CD4-positive, CD25-positive, alpha-beta regulatory T cell (primary cell): ENCODE data around the gene KIF24. TPM values are rescaled to one million over a fixed set of nuclear protein-coding genes. Genes with fewer than 3 reads are reported as not detected.
"Not testable (repeated sequence)": the region's sequence is repeated elsewhere in the genome, so short reads cannot be mapped to it uniquely, and the experiment has no call there.

Experiments used
- ATAC-seq, 2 donors: fragments of 150-1000 bp; cut with Tn5 transposase; one replicate each; pipeline ENCODE4 v1.10.0; 2021; ENCODE audit warnings: low read depth in 2 of 2, moderate number of reproducible peaks in 2 of 2, moderate library complexity in 1 of 2
- DNase-seq, 3 donors: peaks; one replicate each; pipeline versions ENCODE4 v3.0.0 to v3.0.0-alpha.2; 2012 to 2022; ENCODE audit warnings: mixed read lengths in 1 of 3
- H3K27ac ChIP-seq: one replicate; pipeline ENCODE4 v1.7.0; 2013; ENCODE audit warnings: mild to moderate bottlenecking, low read length; ENCODE audit not compliant: insufficient read depth, poor library complexity, severe bottlenecking
- H3K27me3 ChIP-seq: one replicate; pipeline ENCODE4 v1.7.0; 2013; ENCODE audit warnings: low read length; ENCODE audit not compliant: control insufficient read depth, insufficient read depth
- H3K36me3 ChIP-seq: one replicate; pipeline ENCODE4 v1.7.0; 2013; ENCODE audit warnings: mild to moderate bottlenecking, low read length, moderate library complexity; ENCODE audit not compliant: control insufficient read depth, insufficient read depth
- H3K4me1 ChIP-seq: 2 replicates; pipeline ENCODE4 v1.7.0; 2013; ENCODE audit warnings: mild to moderate bottlenecking, low read length; ENCODE audit not compliant: insufficient read depth, control insufficient read depth, poor library complexity, severe bottlenecking
- H3K4me3 ChIP-seq: one replicate; pipeline ENCODE4 v1.7.0; 2013; ENCODE audit warnings: low read depth, mild to moderate bottlenecking, low read length, moderate library complexity
- H3K9me3 ChIP-seq, 2 experiments: 1 replicate in 1 of 2; 2 replicates in 1 of 2; pipeline ENCODE4 v1.7.0; 2013; ENCODE audit warnings: low read length in 2 of 2, mild to moderate bottlenecking in 1 of 2, moderate library complexity in 1 of 2; ENCODE audit not compliant: control insufficient read depth in 2 of 2
- H3K27ac Mint-ChIP-seq, 3 donors: one replicate each; pipeline ENCODE4 v1.8.0; 2020 to 2022; ENCODE audit warnings: mild to moderate bottlenecking in 3 of 3, mixed read lengths in 3 of 3, moderate library complexity in 2 of 3
- H3K27me3 Mint-ChIP-seq: one replicate; pipeline ENCODE4 v1.8.0; 2022; ENCODE audit warnings: mild to moderate bottlenecking, mixed read lengths
- H3K36me3 Mint-ChIP-seq: one replicate; pipeline ENCODE4 v1.8.0; 2020; ENCODE audit warnings: mixed read lengths
- H3K4me1 Mint-ChIP-seq, 4 donors: one replicate each; pipeline ENCODE4 v1.8.0; 2020 to 2022; ENCODE audit warnings: mixed read lengths in 4 of 4, mild to moderate bottlenecking in 1 of 4
- H3K4me3 Mint-ChIP-seq, 4 donors: one replicate each; pipeline ENCODE4 v1.8.0; 2020 to 2022; ENCODE audit warnings: mild to moderate bottlenecking in 4 of 4, mixed read lengths in 4 of 4, moderate library complexity in 3 of 4
- H3K9me3 Mint-ChIP-seq, 7 donors: one replicate each; pipeline ENCODE4 v1.8.0; 2020 to 2022; ENCODE audit warnings: mixed read lengths in 7 of 7, mild to moderate bottlenecking in 3 of 7, moderate library complexity in 2 of 7
- polyA plus RNA-seq, 4 donors: library from polyadenylated mRNA; unstranded; fragments of 300-500 nt; fragmentation: Illumina TruSeq; gene quantifications; one replicate each; pipeline ENCODE4 v1.2.3, GENCODE V29; 2021
- total RNA-seq: library from RNA; stranded (reverse); gene quantifications from one replicate; pipeline ENCODE4 v1.2.3, GENCODE V29; 2022

The KIF24 gene
- total and polyA plus RNA-seq, 5 donors from 2014 or later, result 0.21 to 0.25 TPM; not detected in 3

DNA sequence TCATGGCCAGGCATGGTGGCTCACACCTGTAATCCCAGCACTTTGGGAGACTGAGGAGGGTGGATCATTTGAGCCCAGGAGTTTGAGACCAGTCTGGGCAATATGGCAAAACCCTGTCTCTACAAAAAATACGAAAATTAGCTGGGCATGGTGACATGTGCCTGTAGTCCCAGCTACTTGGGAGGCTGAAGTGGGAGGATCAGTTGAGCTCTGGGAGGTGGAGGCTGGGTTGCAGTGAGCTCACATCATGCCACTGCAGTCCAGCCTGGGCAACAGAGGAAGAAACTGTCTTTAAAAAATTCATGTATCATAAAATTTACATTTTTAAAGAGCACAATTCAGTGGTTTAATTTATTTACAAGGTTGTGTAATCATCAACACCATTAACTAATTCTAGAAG, 23.9 kb upstream of the KIF24 start:
- not testable (repeated sequence) for H3K4me1 Mint-ChIP-seq, H3K4me3 Mint-ChIP-seq, DNase-seq, H3K27ac ChIP-seq, H3K36me3 ChIP-seq, H3K27ac Mint-ChIP-seq, H3K4me1 ChIP-seq, H3K27me3 Mint-ChIP-seq, H3K27me3 ChIP-seq, ATAC-seq, H3K4me3 ChIP-seq
- peaks cover 20% of the 10 kb centered on the region for H3K36me3 Mint-ChIP-seq
- H3K9me3 Mint-ChIP-seq, result peaks cover 2 to 14% (median 10%) of the 10 kb centered on the region in 7 donors
- H3K9me3 ChIP-seq, result peaks cover 2 to 10% of the 10 kb centered on the region in 2 experiments

DNA sequence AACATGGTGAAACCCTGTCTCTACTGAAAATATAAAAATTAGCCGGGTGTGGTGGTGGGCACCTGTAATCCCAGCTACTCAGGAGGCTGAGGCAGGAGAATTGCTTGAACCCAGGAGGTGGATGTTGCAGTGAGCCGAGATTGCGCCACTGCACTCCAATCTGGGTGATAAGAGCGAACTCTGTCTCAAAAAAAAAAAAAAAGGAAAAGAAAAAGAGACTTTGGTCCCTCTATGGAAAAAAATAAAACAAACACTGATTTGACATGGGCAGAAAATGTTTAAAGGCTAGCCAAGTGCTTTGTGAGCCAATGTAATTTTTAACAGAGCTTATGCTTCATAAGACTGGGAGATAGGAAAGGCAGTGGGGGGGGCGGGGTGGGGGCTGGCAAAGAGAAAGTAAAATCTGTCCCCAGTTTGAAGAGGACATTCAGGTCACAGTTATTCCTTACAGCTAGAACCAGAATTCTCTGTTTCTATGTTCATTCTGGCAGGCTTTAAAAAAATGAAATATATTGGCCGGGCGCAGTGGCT, 23.1 kb upstream of the KIF24 start:
- H3K27me3 Mint-ChIP-seq, H3K36me3 ChIP-seq, H3K4me1 Mint-ChIP-seq, H3K27ac Mint-ChIP-seq, H3K4me3 ChIP-seq, H3K27me3 ChIP-seq, H3K4me1 ChIP-seq, H3K27ac ChIP-seq, DNase-seq, ATAC-seq, H3K4me3 Mint-ChIP-seq: not testable (repeated sequence)
- peaks cover 2 to 10% of the 10 kb centered on the region in 2 experiments for H3K9me3 ChIP-seq
- H3K9me3 Mint-ChIP-seq, result peaks cover 2 to 13% (median 5%) of the 10 kb centered on the region in 7 donors
- H3K36me3 Mint-ChIP-seq, result peaks cover 19% of the 10 kb centered on the region

DNA sequence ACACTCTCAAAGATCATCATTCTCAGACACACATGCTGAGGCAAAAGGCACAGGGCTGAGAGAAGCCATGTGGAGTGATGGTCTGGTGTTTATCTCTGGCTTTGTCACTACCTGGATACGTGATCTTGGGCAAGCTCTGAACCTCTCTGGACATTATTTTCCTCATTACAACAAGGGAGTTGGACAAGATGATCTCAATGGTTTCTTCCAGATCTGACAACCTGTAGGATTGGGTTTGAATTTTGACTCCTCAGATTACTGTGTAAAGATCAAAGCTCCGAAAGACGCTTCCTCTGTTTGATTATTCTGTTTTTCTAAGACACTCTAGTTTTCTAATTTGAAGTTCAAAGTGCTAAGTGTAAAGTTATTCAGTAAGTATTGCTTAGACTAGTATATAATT, 20.3 kb upstream of the KIF24 start:
- Histone ChIP-seq H3K4me3 (no peak overlapping the region), H3K4me1 (no peaks in the 10 kb centered on the region), H3K36me3 (no peaks in the 10 kb centered on the region), H3K9me3 (no peaks in the 10 kb centered on the region), H3K27me3 (no peaks in the 10 kb centered on the region), H3K27ac (no peak overlapping the region)
- H3K27me3 Mint-ChIP-seq, result no peaks in the 10 kb centered on the region
- H3K4me1 Mint-ChIP-seq, result no peaks in the 10 kb centered on the region
- ATAC-seq, result no peak
- H3K4me3 Mint-ChIP-seq, result no peak overlapping the region
- peaks cover 20% of the 10 kb centered on the region for H3K36me3 Mint-ChIP-seq
- no peak for DNase-seq
- H3K9me3 Mint-ChIP-seq, result peaks cover 0 to 1% (median 0%) of the 10 kb centered on the region in 7 donors
- no peak overlapping the region for H3K27ac Mint-ChIP-seq

DNA sequence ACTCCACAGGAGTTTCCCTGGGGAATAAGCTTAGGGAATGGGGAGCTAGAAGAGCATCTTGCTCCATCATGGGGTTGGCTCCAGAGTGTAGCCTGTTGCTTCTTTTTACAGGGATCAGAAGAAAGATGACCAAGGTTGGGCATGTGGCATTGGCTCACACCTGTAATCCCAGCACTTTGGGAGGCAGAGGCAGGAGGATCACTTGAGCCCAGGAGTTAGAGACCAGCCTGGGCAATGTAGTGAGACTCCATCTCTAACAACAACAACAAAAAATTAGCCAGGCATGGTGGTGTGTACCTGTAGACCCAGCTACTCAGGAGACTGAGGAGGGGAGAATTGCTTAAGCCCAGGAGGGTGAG, 18.7 kb upstream of the KIF24 start:
- Histone ChIP-seq H3K27ac (no peak overlapping the region), H3K4me3 (no peak overlapping the region), H3K36me3 (peaks cover 11% of the 10 kb centered on the region), H3K27me3 (no peaks in the 10 kb centered on the region), H3K4me1 (no peaks in the 10 kb centered on the region), H3K9me3 (no peaks in the 10 kb centered on the region)
- no peak for DNase-seq
- no peak for ATAC-seq
- Mint-ChIP-seq H3K27ac (no peak overlapping the region), H3K4me3 (no peak overlapping the region), H3K36me3 (peaks cover 20% of the 10 kb centered on the region), H3K27me3 (no peaks in the 10 kb centered on the region), H3K9me3 (peaks cover 0 to 1% (median 0%) of the 10 kb centered on the region in 7 donors), H3K4me1 (no peaks in the 10 kb centered on the region)

DNA sequence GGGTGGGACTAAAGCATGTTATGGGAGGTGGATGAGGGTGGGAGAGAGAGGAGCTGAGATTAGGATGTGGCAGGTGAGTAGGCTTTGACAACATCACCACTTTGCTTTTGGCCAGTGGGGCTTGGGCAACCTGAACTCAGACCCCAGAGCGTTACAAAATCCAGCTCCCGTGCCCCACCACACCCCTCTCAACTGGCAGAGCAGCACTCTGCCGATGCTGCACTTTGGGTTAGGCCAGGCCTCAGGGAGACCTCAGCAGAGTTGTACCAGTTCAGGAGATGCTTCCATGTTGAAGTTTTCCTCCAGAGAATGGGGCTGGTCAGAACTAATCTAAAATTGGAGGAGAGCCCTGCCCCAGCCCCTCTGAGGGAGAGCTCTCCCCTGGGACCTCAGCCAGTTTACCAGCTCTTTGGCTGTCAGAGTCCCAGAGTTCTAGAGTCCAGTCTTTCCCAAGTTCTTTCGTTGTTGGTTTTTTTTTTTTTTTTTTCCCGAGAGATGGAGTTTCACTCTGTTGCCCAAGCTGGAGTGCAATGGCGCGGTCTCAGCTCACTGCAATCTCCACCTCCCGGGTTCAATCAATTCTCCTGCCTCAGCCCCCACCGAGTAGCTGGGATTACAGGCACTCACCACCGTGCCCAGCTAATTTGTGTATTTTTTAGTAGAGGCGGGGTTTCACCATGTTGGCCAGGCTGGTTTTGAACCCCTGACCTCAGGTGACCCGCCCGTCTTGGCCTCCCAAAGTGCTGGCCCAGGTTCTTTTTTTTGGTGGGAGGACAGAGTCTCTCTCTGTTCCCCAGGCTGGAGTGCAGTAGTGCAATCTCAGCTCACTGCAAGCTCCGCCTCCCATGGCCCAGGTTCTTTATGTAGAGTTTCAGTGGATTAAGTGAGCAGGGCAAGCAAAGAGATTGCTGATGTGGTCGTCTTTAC, 18.1 kb upstream of the KIF24 start:
- no peak overlapping the region for H3K4me3 ChIP-seq
- no peaks in the 10 kb centered on the region for H3K27me3 ChIP-seq
- H3K4me1 ChIP-seq, result no peaks in the 10 kb centered on the region
- H3K36me3 Mint-ChIP-seq, result peaks cover 20% of the 10 kb centered on the region
- ATAC-seq (no peak), DNase-seq (no peak)
- no peaks in the 10 kb centered on the region for H3K9me3 ChIP-seq
- H3K4me3 Mint-ChIP-seq, result no peak overlapping the region
- no peak overlapping the region for H3K27ac Mint-ChIP-seq
- no peaks in the 10 kb centered on the region for H3K27me3 Mint-ChIP-seq
- H3K4me1 Mint-ChIP-seq, result no peaks in the 10 kb centered on the region
- H3K36me3 ChIP-seq, result peaks cover 15% of the 10 kb centered on the region
- no peaks in the 10 kb centered on the region for H3K9me3 Mint-ChIP-seq
- no peak overlapping the region for H3K27ac ChIP-seq

DNA sequence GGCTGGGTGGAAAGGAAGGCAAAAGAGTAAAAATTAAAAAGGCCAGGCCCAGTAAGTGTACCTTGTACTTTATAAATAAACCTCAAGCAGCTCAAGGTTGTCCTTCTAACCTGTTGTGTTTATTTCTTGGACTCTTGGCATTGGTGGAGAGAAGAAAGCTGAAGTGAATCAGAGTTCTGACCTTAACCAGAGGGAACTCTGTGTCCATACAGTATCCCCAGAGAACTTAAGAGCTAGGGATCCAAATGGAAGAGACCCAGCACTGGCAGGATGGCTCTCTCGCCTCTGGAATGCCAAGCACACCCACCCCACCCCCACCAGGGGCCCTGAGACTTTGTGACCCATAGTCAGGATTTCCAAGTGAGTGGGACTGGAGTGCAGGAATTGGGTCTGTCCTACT, 14.5 kb upstream of the KIF24 start:
- no peak overlapping the region for H3K4me3 ChIP-seq
- Mint-ChIP-seq H3K4me3 (no peak overlapping the region), H3K4me1 (no peaks in the 10 kb centered on the region), H3K36me3 (peaks cover 23% of the 10 kb centered on the region), H3K27me3 (no peaks in the 10 kb centered on the region), H3K27ac (no peak overlapping the region), H3K9me3 (no peaks in the 10 kb centered on the region)
- H3K4me1 ChIP-seq, result no peaks in the 10 kb centered on the region
- ATAC-seq (no peak), DNase-seq (no peak)
- H3K9me3 ChIP-seq, result no peaks in the 10 kb centered on the region
- peaks cover 43% of the 10 kb centered on the region for H3K36me3 ChIP-seq
- no peak overlapping the region for H3K27ac ChIP-seq
- H3K27me3 ChIP-seq, result no peaks in the 10 kb centered on the region

DNA sequence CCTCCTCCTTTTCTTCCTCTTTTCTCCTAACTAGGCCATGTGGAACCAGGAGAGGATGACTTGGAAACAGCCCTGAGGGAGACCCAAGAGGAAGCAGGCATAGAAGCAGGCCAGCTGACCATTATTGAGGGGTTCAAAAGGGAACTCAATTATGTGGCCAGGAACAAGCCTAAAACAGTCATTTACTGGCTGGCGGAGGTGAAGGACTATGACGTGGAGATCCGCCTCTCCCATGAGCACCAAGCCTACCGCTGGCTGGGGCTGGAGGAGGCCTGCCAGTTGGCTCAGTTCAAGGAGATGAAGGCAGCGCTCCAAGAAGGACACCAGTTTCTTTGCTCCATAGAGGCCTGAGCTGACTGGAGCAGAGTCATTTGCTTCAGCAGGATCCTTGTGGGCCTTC, 14.0 kb upstream of the KIF24 start:
- H3K27ac ChIP-seq, result no peak overlapping the region
- H3K27me3 Mint-ChIP-seq, result no peaks in the 10 kb centered on the region
- peaks cover 43% of the 10 kb centered on the region for H3K36me3 ChIP-seq
- DNase-seq, result no peak
- ATAC-seq, result no peak
- no peaks in the 10 kb centered on the region for H3K9me3 Mint-ChIP-seq
- H3K4me1 Mint-ChIP-seq, result no peaks in the 10 kb centered on the region
- peaks cover 23% of the 10 kb centered on the region for H3K36me3 Mint-ChIP-seq
- H3K9me3 ChIP-seq, result no peaks in the 10 kb centered on the region
- no peak overlapping the region for H3K4me3 ChIP-seq
- no peaks in the 10 kb centered on the region for H3K27me3 ChIP-seq
- H3K27ac Mint-ChIP-seq, result no peak overlapping the region
- no peak overlapping the region for H3K4me3 Mint-ChIP-seq
- no peaks in the 10 kb centered on the region for H3K4me1 ChIP-seq
